Astrocyte (in vitro differentiated cells and primary cell): Measurements from ENCODE around the gene EGF. TPM values are rescaled to one million over a fixed set of nuclear protein-coding genes. Genes with fewer than 3 reads are reported as not detected.

Source experiments
- DNase-seq: peaks from one replicate; pipeline ENCODE4 v3.0.0-alpha.2; 2010; ENCODE audit warnings: low read depth
- FAIRE-seq: peaks from 2 replicates; lab custom pipeline; 2011; peaks lifted over from hg19 to GRCh38; lab: Jason Lieb, UNC
- H2AFZ ChIP-seq: 2 replicates; pipeline ENCODE4 v1.6.0; 2012; ENCODE audit warnings: low read depth, low read length, inconsistent platforms
- H3K27ac ChIP-seq: 2 replicates; pipeline ENCODE4 v1.5.1; 2011; ENCODE audit warnings: low read depth, low read length, inconsistent platforms
- H3K27me3 ChIP-seq: 2 replicates; pipeline ENCODE4 v1.6.0; 2011; ENCODE audit warnings: low read length, inconsistent platforms; ENCODE audit not compliant: insufficient read depth
- H3K36me3 ChIP-seq: 2 replicates; pipeline ENCODE4 v1.5.1; 2011; ENCODE audit warnings: low read length, inconsistent platforms; ENCODE audit not compliant: insufficient read depth
- H3K4me1 ChIP-seq: 2 replicates; pipeline ENCODE4 v1.5.1; 2011; ENCODE audit warnings: low read length, inconsistent platforms; ENCODE audit not compliant: insufficient read depth
- H3K4me2 ChIP-seq: 2 replicates; pipeline ENCODE4 v1.6.0; 2012; ENCODE audit warnings: low read length, inconsistent platforms
- H3K4me3 ChIP-seq: 2 replicates; pipeline ENCODE4 v1.5.1; 2011; ENCODE audit warnings: low read depth, mild to moderate bottlenecking, low read length, inconsistent platforms; ENCODE audit not compliant: insufficient read depth
- H3K79me2 ChIP-seq: 2 replicates; pipeline ENCODE4 v1.6.0; 2012; ENCODE audit warnings: mild to moderate bottlenecking, low read length, inconsistent platforms; ENCODE audit not compliant: insufficient read depth
- H3K9ac ChIP-seq: 2 replicates; pipeline ENCODE4 v1.6.0; 2012; ENCODE audit warnings: mild to moderate bottlenecking, low read length, inconsistent platforms
- H3K9me3 ChIP-seq: 2 replicates; pipeline ENCODE4 v1.5.1; 2012; ENCODE audit warnings: low read depth, mild to moderate bottlenecking, low read length, inconsistent platforms; ENCODE audit not compliant: insufficient read depth
- H4K20me1 ChIP-seq: 2 replicates; pipeline ENCODE4 v1.6.0; 2012; ENCODE audit warnings: low read length, inconsistent platforms; ENCODE audit not compliant: insufficient read depth
- H3K27ac Mint-ChIP-seq: one replicate; pipeline ENCODE4 v1.8.0; 2021; ENCODE audit warnings: mild to moderate bottlenecking, mixed read lengths; ENCODE audit not compliant: unreplicated experiment
- H3K27me3 Mint-ChIP-seq: one replicate; pipeline ENCODE4 v1.8.0; 2021; ENCODE audit warnings: low read depth, mixed read lengths; ENCODE audit not compliant: unreplicated experiment
- H3K36me3 Mint-ChIP-seq: one replicate; pipeline ENCODE4 v1.8.0; 2021; ENCODE audit warnings: low read depth, mixed read lengths; ENCODE audit not compliant: unreplicated experiment
- H3K4me1 Mint-ChIP-seq: one replicate; pipeline ENCODE4 v1.8.0; 2021; ENCODE audit warnings: low read depth, mixed read lengths; ENCODE audit not compliant: unreplicated experiment
- H3K4me3 Mint-ChIP-seq: one replicate; pipeline ENCODE4 v1.8.0; 2021; ENCODE audit warnings: mild to moderate bottlenecking, moderate library complexity, mixed read lengths; ENCODE audit not compliant: unreplicated experiment
- H3K9me3 Mint-ChIP-seq: one replicate; pipeline ENCODE4 v1.8.0; 2021; ENCODE audit warnings: mild to moderate bottlenecking, mixed read lengths; ENCODE audit not compliant: unreplicated experiment
- CTCF ChIP-seq: IDR thresholded peaks from 2 replicates; pipeline ENCODE4 v1.5.1; 2011; ENCODE audit warnings: low read depth, mild to moderate bottlenecking, inconsistent platforms, low read length, moderate library complexity; ENCODE audit not compliant: insufficient read depth
- EZH2 ChIP-seq: IDR thresholded peaks from 2 replicates; pipeline ENCODE4 v1.6.1; 2012; ENCODE audit warnings: mild to moderate bottlenecking, low read length, inconsistent platforms; ENCODE audit not compliant: insufficient read depth
- total RNA-seq: library from RNA; stranded (reverse); gene quantifications from 2 replicates; pipeline ENCODE4 v1.2.1, GENCODE V29; 2021

Gene EGF
- total RNA-seq, 1 donor from 2014 or later = 22.9 TPM

GRCh38 chr4:109879081-109879480 lies 33.6 kb upstream of the EGF start:
- H3K27ac Mint-ChIP-seq = no peak overlapping the region
- FAIRE-seq (no peak), DNase-seq (no peak)
- H3K27ac ChIP-seq = no peak overlapping the region
- no peaks in the 10 kb centered on the region for H3K27me3 ChIP-seq
- H4K20me1 ChIP-seq = no peaks in the 10 kb centered on the region
- no peak overlapping the region for H2AFZ ChIP-seq
- no peaks in the 10 kb centered on the region for H3K79me2 ChIP-seq
- no peak overlapping the region for H3K9ac ChIP-seq
- H3K9me3 Mint-ChIP-seq = no peaks in the 10 kb centered on the region
- TF ChIP-seq EZH2 = no peak
- no peak for TF ChIP-seq CTCF
- H3K36me3 ChIP-seq = no peaks in the 10 kb centered on the region
- no peaks in the 10 kb centered on the region for H3K36me3 Mint-ChIP-seq
- H3K4me3 Mint-ChIP-seq = no peak overlapping the region
- H3K4me3 ChIP-seq = no peak overlapping the region
- no peak overlapping the region for H3K4me2 ChIP-seq
- no peaks in the 10 kb centered on the region for H3K9me3 ChIP-seq
- no peaks in the 10 kb centered on the region for H3K4me1 Mint-ChIP-seq
- H3K4me1 ChIP-seq = no peaks in the 10 kb centered on the region
- H3K27me3 Mint-ChIP-seq = peaks cover 2% of the 10 kb centered on the region

- Histone ChIP-seq H3K27me3 (no peaks in the 10 kb centered on the region), H4K20me1 (no peaks in the 10 kb centered on the region), H3K4me3 (no peak overlapping the region), H3K36me3 (no peaks in the 10 kb centered on the region), H3K4me2 (no peak overlapping the region), H3K9ac (no peak overlapping the region), H3K79me2 (no peaks in the 10 kb centered on the region), H2AFZ (no peak overlapping the region), H3K4me1 (no peaks in the 10 kb centered on the region), H3K9me3 (no peaks in the 10 kb centered on the region), H3K27ac (no peak overlapping the region)
- no peaks in the 10 kb centered on the region for H3K36me3 Mint-ChIP-seq
- no peak for DNase-seq
- no peaks in the 10 kb centered on the region for H3K9me3 Mint-ChIP-seq
- H3K4me1 Mint-ChIP-seq = no peaks in the 10 kb centered on the region
- TF ChIP-seq EZH2 (no peak), CTCF (no peak)
- peak overlapping the region; percentile 20 for H3K27ac Mint-ChIP-seq
- H3K27me3 Mint-ChIP-seq = peaks cover 2% of the 10 kb centered on the region
- FAIRE-seq = no peak
- no peak overlapping the region for H3K4me3 Mint-ChIP-seq
Measured at GRCh38 chr4:109879636-109880314, 32.9 kb upstream of the EGF start.

- Histone ChIP-seq H3K36me3 (no peaks in the 10 kb centered on the region), H3K27ac (no peak overlapping the region), H3K4me3 (no peak overlapping the region), H4K20me1 (no peaks in the 10 kb centered on the region), H3K79me2 (no peaks in the 10 kb centered on the region), H3K4me1 (no peaks in the 10 kb centered on the region), H3K9ac (no peak overlapping the region), H2AFZ (no peak overlapping the region), H3K27me3 (no peaks in the 10 kb centered on the region), H3K9me3 (no peaks in the 10 kb centered on the region), H3K4me2 (no peak overlapping the region)
- TF ChIP-seq EZH2 (no peak), CTCF (no peak)
- no peaks in the 10 kb centered on the region for H3K27me3 Mint-ChIP-seq
- no peak overlapping the region for H3K27ac Mint-ChIP-seq
- no peak overlapping the region for H3K4me3 Mint-ChIP-seq
- FAIRE-seq (no peak), DNase-seq (no peak)
- H3K4me1 Mint-ChIP-seq = no peaks in the 10 kb centered on the region
- H3K36me3 Mint-ChIP-seq = no peaks in the 10 kb centered on the region
- H3K9me3 Mint-ChIP-seq = no peaks in the 10 kb centered on the region
Measured at GRCh38 chr4:109886303-109886702, 26.4 kb upstream of the EGF start.
